Measurements from ENCODE around the gene PLCG1. TPM values are rescaled to one million over a fixed set of nuclear protein-coding genes. Genes with fewer than 3 reads are reported as not detected.

Gene PLCG1
- total and polyA plus RNA-seq, 2 of the 8 experiments (the other 6 are each of a cell fraction or from before 2014, with no cell fraction given), result 103 to 154 TPM

DNA sequence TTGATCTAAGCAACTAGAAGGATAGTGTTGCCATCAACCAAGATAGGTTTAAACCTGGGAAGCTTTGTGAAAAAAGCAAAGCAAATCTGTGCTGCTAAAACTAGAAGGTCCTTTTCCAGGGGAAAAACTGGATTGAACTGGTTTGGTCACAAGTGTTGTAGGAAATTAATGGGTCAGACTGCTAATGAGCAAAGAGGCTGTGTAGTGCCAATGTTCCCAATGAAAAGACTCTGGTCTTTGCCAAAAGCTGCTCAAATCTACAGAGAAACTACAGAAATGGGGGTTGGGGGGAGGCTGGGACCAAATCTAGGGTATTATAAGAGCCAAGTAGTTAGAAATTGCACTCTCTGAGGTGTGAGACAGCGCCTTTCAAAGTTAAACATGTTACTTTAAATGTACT is 85.0 kb downstream of the PLCG1 start:
- Histone ChIP-seq H2AK5ac (ENCODE audit: low read depth, low read length) (no peak overlapping the region), H3K56ac (replicated peaks; ENCODE audit: insufficient read length, low read depth, low read length) (no peak overlapping the region), H4K5ac (ENCODE audit: insufficient read length, low read depth, low read length) (no peak overlapping the region), H3K4me2 (ENCODE audit: insufficient read depth in 1 of 2, low read depth in 2 of 2, low read length in 2 of 2) (no peak overlapping the region), H2BK5ac (ENCODE audit: low read depth, low read length) (no peak overlapping the region), H4K20me1 (replicated peaks in 1 of 2; ENCODE audit: control insufficient read depth in 1 of 2, insufficient read depth in 2 of 2, low read length in 2 of 2) (no peaks in the 10 kb centered on the region), H3K18ac (ENCODE audit: extremely low read depth, low read length) (no peak overlapping the region), H3K4me1 (replicated peaks in 1 of 4; ENCODE audit: control insufficient read depth in 3 of 4, insufficient read depth in 4 of 4, low read length in 3 of 4) (no peaks in the 10 kb centered on the region), H4K91ac (replicated peaks; ENCODE audit: insufficient read length, low read length) (no peak overlapping the region), H3K9ac (replicated peaks in 1 of 4; ENCODE audit: extremely low read depth in 1 of 4, low read depth in 3 of 4, low read length in 3 of 4) (no peak overlapping the region), H3K36me3 (ENCODE audit: control insufficient read depth in 2 of 4, insufficient read depth in 4 of 4, low read length in 3 of 4) (no peaks in the 10 kb centered on the region), H3K27me3 (replicated peaks in 1 of 4; ENCODE audit: control insufficient read depth in 3 of 4, extremely low read depth in 1 of 4, insufficient read depth in 3 of 4, low read length in 3 of 4) (no peaks in the 10 kb centered on the region), H3K79me2 (ENCODE audit: control insufficient read depth in 1 of 2, insufficient read depth in 2 of 2, low read length in 2 of 2) (no peaks in the 10 kb centered on the region), H3K14ac (ENCODE audit: insufficient read length) (no peak overlapping the region), H3K4ac (replicated peaks; ENCODE audit: insufficient read length, low read depth, low read length) (no peak overlapping the region), H2BK120ac (replicated peaks; ENCODE audit: low read depth, low read length) (no peak overlapping the region), H3K27ac (ENCODE audit: low read depth, low read length) (no peak overlapping the region), H2BK12ac (ENCODE audit: low read depth, low read length) (no peak overlapping the region), H2BK15ac (ENCODE audit: low read length) (no peak overlapping the region), H3K23me2 (ENCODE audit: low read depth, low read length) (no peaks in the 10 kb centered on the region), H3K79me1 (ENCODE audit: low read depth, low read length) (no peaks in the 10 kb centered on the region), H4K8ac (ENCODE audit: extremely low read depth, insufficient read depth, low read length) (no peak overlapping the region), H3K23ac (ENCODE audit: insufficient read length) (no peak overlapping the region), H3K4me3 (ENCODE audit: extremely low read depth in 1 of 4, insufficient read depth in 2 of 4, low read depth in 3 of 4, low read length in 4 of 4) (no peak overlapping the region), H2AFZ (ENCODE audit: low read length) (no peak overlapping the region), H2BK20ac (ENCODE audit: low read length) (no peak overlapping the region), H3K9me3 (ENCODE audit: insufficient read depth in 2 of 2, low read depth in 1 of 2, low read length in 1 of 2) (no peaks in the 10 kb centered on the region)
- DNase-seq (ENCODE audit: low read depth in 1 of 2, low spot score in 2 of 2) (no peak), FAIRE-seq (no peak)
- 96% methylated on average over 1 of the region's 1 CpG; no CpG with 5 or more reads in 1 of the 2 experiments for WGBS, 2 experiments (ENCODE audit: extremely low coverage in 1 of 2, insufficient coverage in 1 of 2, insufficient read length in 1 of 2, insufficient replicate concordance in 2 of 2, low coverage in 1 of 2, low lambda C conversion rate in 2 of 2, missing lambda C conversion rate in 1 of 2)
- ChIA-PET POLR2A (ENCODE audit: partially characterized antibody) (no interaction called here), CTCF (ENCODE audit: partially characterized antibody) (interaction anchor here (2.8 kb wide), 1 partner anchor 28 kb away, joined by 8 read pairs; no protein-coding TSS in a partner anchor)
- TF ChIP-seq BCL11A (IDR thresholded peaks at IDR 0.05; ENCODE audit: low read depth in 2 of 2, low read length in 2 of 2), result no peak
- TF ChIP-seq SP1 (IDR thresholded peaks at IDR 0.05; ENCODE audit: low read depth, low read length), result no peak
- TF ChIP-seq TBP (IDR thresholded peaks at IDR 0.05; ENCODE audit: low read depth, low read length), result no peak
- TF ChIP-seq, protein P1, sequence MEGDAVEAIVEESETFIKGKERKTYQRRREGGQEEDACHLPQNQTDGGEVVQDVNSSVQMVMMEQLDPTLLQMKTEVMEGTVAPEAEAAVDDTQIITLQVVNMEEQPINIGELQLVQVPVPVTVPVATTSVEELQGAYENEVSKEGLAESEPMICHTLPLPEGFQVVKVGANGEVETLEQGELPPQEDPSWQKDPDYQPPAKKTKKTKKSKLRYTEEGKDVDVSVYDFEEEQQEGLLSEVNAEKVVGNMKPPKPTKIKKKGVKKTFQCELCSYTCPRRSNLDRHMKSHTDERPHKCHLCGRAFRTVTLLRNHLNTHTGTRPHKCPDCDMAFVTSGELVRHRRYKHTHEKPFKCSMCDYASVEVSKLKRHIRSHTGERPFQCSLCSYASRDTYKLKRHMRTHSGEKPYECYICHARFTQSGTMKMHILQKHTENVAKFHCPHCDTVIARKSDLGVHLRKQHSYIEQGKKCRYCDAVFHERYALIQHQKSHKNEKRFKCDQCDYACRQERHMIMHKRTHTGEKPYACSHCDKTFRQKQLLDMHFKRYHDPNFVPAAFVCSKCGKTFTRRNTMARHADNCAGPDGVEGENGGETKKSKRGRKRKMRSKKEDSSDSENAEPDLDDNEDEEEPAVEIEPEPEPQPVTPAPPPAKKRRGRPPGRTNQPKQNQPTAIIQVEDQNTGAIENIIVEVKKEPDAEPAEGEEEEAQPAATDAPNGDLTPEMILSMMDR (IDR thresholded peaks at IDR 0.05; ENCODE audit: control extremely low read depth in 1 of 3, insufficient read depth in 1 of 3, low read depth in 1 of 3, low read length in 3 of 3), result no peak
- no peak for TF ChIP-seq HDAC6 (IDR thresholded peaks at IDR 0.05; ENCODE audit: low read depth, low read length)
- TF ChIP-seq SRF (IDR thresholded peaks at IDR 0.05; ENCODE audit: low read depth, low read length), result no peak
- no peak for TF ChIP-seq JUN (IDR thresholded peaks at IDR 0.05; ENCODE audit: low read depth, low read length)
- TF ChIP-seq CHD2 (IDR thresholded peaks at IDR 0.05; ENCODE audit: low read length), result no peak
- TF ChIP-seq SP4 (IDR thresholded peaks at IDR 0.05; ENCODE audit: low read length), result no peak
- TF ChIP-seq TCF12 (IDR thresholded peaks at IDR 0.05; ENCODE audit: low read depth, low read length), result no peak
- no peak for TF ChIP-seq EZH2 (IDR thresholded peaks at IDR 0.05; ENCODE audit: low read depth, low read length, severe bottlenecking)
- no peak for TF ChIP-seq RAD21 (IDR thresholded peaks at IDR 0.05 in 1 of 2, conservative IDR thresholded peaks at IDR 0.05 in 1 of 2; ENCODE audit: low read depth in 2 of 2, low read length in 2 of 2)
